ENCODE results near the gene TIGD3.

Gene TIGD3

GRCh38 chr11:65390099-65390941 is 35.8 kb downstream of the TIGD3 start:
- no peak for DNase-seq (ENCODE audit: low read depth)

GRCh38 chr11:65390996-65391395 is 36.4 kb downstream of the TIGD3 start:
- DNase-seq (ENCODE audit: low read depth), result no peak

GRCh38 chr11:65392186-65392829 is 37.8 kb downstream of the TIGD3 start:
- DNase-seq (ENCODE audit: low read depth), result no peak

- DNase-seq (ENCODE audit: low read depth), result no peak
These were observed 38.3 kb downstream of the TIGD3 start for GRCh38 chr11:65392899-65393298.

- no peak for DNase-seq (ENCODE audit: low read depth)
These were observed 39.0 kb downstream of the TIGD3 start for GRCh38 chr11:65393513-65394079.

GRCh38 chr11:65394125-65394536 is 39.6 kb downstream of the TIGD3 start:
- DNase-seq (ENCODE audit: low read depth), result no peak

- no peak for DNase-seq (ENCODE audit: low read depth)
These were observed 41.5 kb downstream of the TIGD3 start for GRCh38 chr11:65395961-65396530.

- no peak for DNase-seq (ENCODE audit: low read depth)
These were observed 42.5 kb downstream of the TIGD3 start for GRCh38 chr11:65396769-65397745.

GRCh38 chr11:65398362-65398910 is 43.9 kb downstream of the TIGD3 start:
- no peak for DNase-seq (ENCODE audit: low read depth)

- no peak for DNase-seq (ENCODE audit: low read depth)
These were observed 44.7 kb downstream of the TIGD3 start for GRCh38 chr11:65399249-65399648.

GRCh38 chr11:65399845-65400244 is 45.3 kb downstream of the TIGD3 start:
- no peak for DNase-seq (ENCODE audit: low read depth)

- no peak for DNase-seq (ENCODE audit: low read depth)
These were observed 45.9 kb downstream of the TIGD3 start for GRCh38 chr11:65400307-65401072.

GRCh38 chr11:65401073-65401802 is 46.7 kb downstream of the TIGD3 start:
- no peak for DNase-seq (ENCODE audit: low read depth)

- no peak for DNase-seq (ENCODE audit: low read depth)
These were observed 47.3 kb downstream of the TIGD3 start for GRCh38 chr11:65401803-65402248.

- no peak for DNase-seq (ENCODE audit: low read depth)
These were observed 48.2 kb downstream of the TIGD3 start for GRCh38 chr11:65402790-65403189.

- DNase-seq (ENCODE audit: low read depth), result no peak
These were observed 49.1 kb downstream of the TIGD3 start for GRCh38 chr11:65403607-65404121.

- DNase-seq (ENCODE audit: low read depth), result no peak
These were observed 49.7 kb downstream of the TIGD3 start for GRCh38 chr11:65404210-65404609.

- DNase-seq (ENCODE audit: low read depth), result no peak
These were observed 50.2 kb downstream of the TIGD3 start for GRCh38 chr11:65404638-65405339.
